GM12878 (cell line): ENCODE results near the gene KLF6. TPM values are rescaled to one million over a fixed set of nuclear protein-coding genes. Genes with fewer than 3 reads are reported as not detected.
A peak's percentile ranks its signal among the peaks of the same experiment; 100 is the strongest.

ENCODE experiments used
- ASH2L ChIP-seq: fragments of 300-600, 200-600 bp; sonication (generic); IDR thresholded peaks from 2 replicates; pipeline ENCODE4 v1.6.1; 2017; ENCODE audit warnings: low read depth, mild to moderate bottlenecking, borderline replicate concordance
- BRCA1 ChIP-seq: IDR thresholded peaks from 2 replicates; pipeline ENCODE4 v1.6.1; 2011; ENCODE audit warnings: low read depth, low read length, improper control_type of control experiment
- CBX3 ChIP-seq: fragments of 200-600 bp; sonication (generic); IDR thresholded peaks from 2 replicates; pipeline ENCODE4 v1.6.1; 2016; ENCODE audit warnings: low read depth, borderline replicate concordance
- E2F8 ChIP-seq: fragments of 450-650 bp; IDR thresholded peaks from 2 replicates; pipeline ENCODE4 v1.6.1; 2018; ENCODE audit warnings: mild to moderate bottlenecking, low read depth, moderate library complexity; ENCODE audit not compliant: partially characterized antibody
- HDAC2 ChIP-seq: fragments of 200-600 bp; sonication (generic); IDR thresholded peaks from 2 replicates; pipeline ENCODE4 v1.6.1; 2017
- KAT2A ChIP-seq: conservative IDR thresholded peaks from 2 replicates; pipeline ENCODE4 v1.6.1; 2011; ENCODE audit warnings: low read depth, low read length; ENCODE audit not compliant: control insufficient read depth
- KDM1A ChIP-seq: fragments of 200-600 bp; sonication (generic); IDR thresholded peaks from 2 replicates; pipeline ENCODE4 v1.6.1; 2016; ENCODE audit warnings: borderline replicate concordance
- MXI1 ChIP-seq: fragments of 150-350 bp; IDR thresholded peaks from 2 replicates; pipeline ENCODE4 v1.6.1; 2011; ENCODE audit warnings: low read depth, mild to moderate bottlenecking, inconsistent platforms, low read length, improper control_type of control experiment
- NFIC ChIP-seq: IDR thresholded peaks from 2 replicates; pipeline ENCODE4 v1.6.1; 2012; ENCODE audit warnings: low read depth, mild to moderate bottlenecking, inconsistent platforms, low read length, moderate library complexity
- NFYA ChIP-seq: IDR thresholded peaks from 2 replicates; pipeline ENCODE4 v1.6.1; 2011; ENCODE audit warnings: low read depth, mild to moderate bottlenecking, low read length, improper control_type of control experiment, borderline replicate concordance
- PKNOX1 ChIP-seq: fragments of 450-650 bp; IDR thresholded peaks from 2 replicates; pipeline ENCODE4 v1.6.1; 2016; ENCODE audit warnings: mild to moderate bottlenecking
- POLR2A ChIP-seq: IDR thresholded peaks from 2 replicates; pipeline ENCODE4 v1.6.1; 2011; ENCODE audit warnings: low read depth, mild to moderate bottlenecking, low read length
- POU2F2 ChIP-seq: IDR thresholded peaks from 3 replicates; pipeline ENCODE4 v1.6.1; 2011; ENCODE audit warnings: low read depth, mild to moderate bottlenecking, low read length, borderline replicate concordance
- REST ChIP-seq: IDR thresholded peaks from 2 replicates; pipeline ENCODE4 v1.6.1; 2012; ENCODE audit warnings: mild to moderate bottlenecking, low read depth, low read length
- SIX5 ChIP-seq: IDR thresholded peaks from 2 replicates; pipeline ENCODE4 v1.6.1; 2011; ENCODE audit warnings: mild to moderate bottlenecking, low read depth, low read length, moderate library complexity; ENCODE audit not compliant: severe bottlenecking
- SMAD5 ChIP-seq: IDR thresholded peaks from 2 replicates; pipeline ENCODE4 v1.6.1; 2016; ENCODE audit warnings: antibody characterized with exemption, low read depth
- SREBF2 ChIP-seq: IDR thresholded peaks from 2 replicates; pipeline ENCODE4 v1.6.1; 2012; ENCODE audit warnings: mild to moderate bottlenecking, low read length
- SRF ChIP-seq, 2 experiments: IDR thresholded peaks; 2 replicates each; pipeline ENCODE4 v1.6.1; 2011; ENCODE audit warnings: low read depth in 2 of 2, low read length in 2 of 2, mild to moderate bottlenecking in 1 of 2, moderate library complexity in 1 of 2
- STAT1 ChIP-seq: fragments of 450-650 bp; conservative IDR thresholded peaks from 2 replicates; pipeline ENCODE4 v1.6.1; 2014; ENCODE audit warnings: antibody characterized with exemption, mild to moderate bottlenecking
- SUZ12 ChIP-seq: fragments of 200-600 bp; sonication (generic); IDR thresholded peaks from one replicate; pipeline ENCODE4 v1.6.1; 2018; ENCODE audit warnings: antibody characterized with exemption, mild to moderate bottlenecking; ENCODE audit not compliant: unreplicated experiment
- TARDBP ChIP-seq: IDR thresholded peaks from 2 replicates; pipeline ENCODE4 v1.6.1; 2016; ENCODE audit warnings: borderline replicate concordance
- USF1 ChIP-seq: IDR thresholded peaks from 2 replicates; pipeline ENCODE4 v1.6.1; 2011; ENCODE audit warnings: borderline replicate concordance, low read depth, mild to moderate bottlenecking, moderate library complexity, mixed read lengths, low read length; ENCODE audit not compliant: insufficient read depth; ENCODE audit errors: extremely low read length
- YBX1 ChIP-seq: fragments of 450-650 bp; IDR thresholded peaks from 2 replicates; pipeline ENCODE4 v1.6.1; 2016; ENCODE audit warnings: antibody characterized with exemption
- ZSCAN29 ChIP-seq: fragments of 450-650 bp; IDR thresholded peaks from 2 replicates; pipeline ENCODE4 v1.6.1; 2017; ENCODE audit warnings: mild to moderate bottlenecking, moderate library complexity
- polyA plus RNA-seq, 11 experiments: library from polyadenylated mRNA; depleted of rRNA in 4 of 11; unstranded in 6 of 11; stranded (reverse) in 5 of 11; fragments of >200 nt; fragmentation: Nextera tagmentation in 4 of 11; fragmentation: Illumina TruSeq in 1 of 11; extraction: Ambion mirVana in 4 of 11; extraction: Trizol in 1 of 11; gene quantifications; 1 replicate in 1 of 11; 2 replicates in 10 of 11; pipeline versions ENCODE4 v1.2.1 to v1.2.3, GENCODE V29; 2011 to 2016; ENCODE audit warnings: inconsistent platforms in 2 of 11, missing spikeins in 2 of 11, low read depth in 1 of 11
- total RNA-seq, 4 experiments: library from RNA; depleted of rRNA in 3 of 4; stranded (reverse); fragments of >200 nt in 3 of 4; fragmentation: Illumina TruSeq in 1 of 4; extraction: Trizol in 1 of 4; gene quantifications; 2 replicates each; pipeline versions ENCODE4 v1.2.1 to v1.2.3, GENCODE V29; 2013 to 2021

The KLF6 gene
- total and polyA plus RNA-seq, 10 of the 15 experiments (the other 5 are each of a cell fraction or from before 2014, with no cell fraction given) = 7.4 to 54.1 (median 23.5) TPM

- TF ChIP-seq STAT1 (peak; percentile 59; the same call in 1 of the 2 replicates), POLR2A (peak; percentile 88), SREBF2 (peak; percentile 89), ASH2L (no peak), SMAD5 (peak; percentile 66; the same call in 1 of the 2 replicates), POU2F2 (peak; percentile 98), SIX5 (peak; percentile 28), NFIC (no peak), PKNOX1 (no peak), KDM1A (no peak), SUZ12 (no peak), USF1 (peak; percentile 81), NFYA (peak; percentile 19; the same call in 1 of the 2 replicates), E2F8 (no peak), HDAC2 (no peak), YBX1 (no peak), CBX3 (no peak), MXI1 (peak; percentile 19; the same call in 1 of the 2 replicates), SRF (IDR thresholded peaks at IDR 0.05; ENCODE audit: low read depth in 2 of 2, low read length in 2 of 2) (no peak), BRCA1 (no peak), ZSCAN29 (0 out of 2 replicates have a peak, but pooled peaks have one; percentile 55), REST (peak; percentile 35; the same call in 1 of the 2 replicates), KAT2A (no peak), TARDBP (no peak)
These were observed 342 bp upstream of the KLF6 start (continued) for GRCh38 chr10:3785251-3785850.
